Body of pancreas (tissue), 4 donors: Measurements from ENCODE around the gene CNTNAP2. TPM values are rescaled to one million over a fixed set of nuclear protein-coding genes. Genes with fewer than 3 reads are reported as not detected.

ENCODE experiments used
- ATAC-seq: fragments of 150-250 bp; one replicate; pipeline ENCODE4 v1.9.1; 2016
- DNase-seq, 4 donors: peaks; one replicate each; pipeline ENCODE4 v3.0.0-alpha.2; 2019
- H3K27ac ChIP-seq, 4 donors: fragments of 200-600 bp; sonication (generic); 1 replicate in 3 of 4; 2 replicates in 1 of 4; pipeline versions ENCODE4 v1.5.1 to v1.6.1; 2016 to 2019; ENCODE audit warnings: mild to moderate bottlenecking in 1 of 4, mixed read lengths in 1 of 4, moderate library complexity in 1 of 4
- H3K27me3 ChIP-seq, 2 donors: fragments of 200-600 bp; sonication (generic); one replicate each; pipeline ENCODE4 v1.6.0; 2016; ENCODE audit warnings: mild to moderate bottlenecking in 1 of 2
- H3K36me3 ChIP-seq, 2 donors: fragments of 200-600 bp; sonication (generic); replicated peaks in 1 of 2; 2 replicates each; pipeline ENCODE4 v1.5.1; 2016; ENCODE audit warnings: low read depth in 2 of 2; ENCODE audit not compliant: insufficient read depth in 1 of 2
- H3K4me1 ChIP-seq: fragments of 200-600 bp; sonication (generic); one replicate; pipeline ENCODE4 v1.6.0; 2016
- H3K4me3 ChIP-seq, 2 donors: fragments of 200-600 bp; sonication (generic); 1 replicate in 1 of 2; 2 replicates in 1 of 2; pipeline ENCODE4 v1.5.1; 2016 to 2019
- H3K9me3 ChIP-seq, 3 donors: fragments of 200-600 bp; sonication (generic); 1 replicate in 2 of 3; 2 replicates in 1 of 3; pipeline ENCODE4 v1.5.1; 2016
- CTCF ChIP-seq, 7 experiments: fragments of 450-650 bp in 4 of 7; fragments of 200-600 bp in 3 of 7; sonication (generic) in 3 of 7; IDR thresholded peaks; one replicate each; pipeline ENCODE4 v1.5.1; 2016 to 2019; ENCODE audit warnings: antibody characterized with exemption in 7 of 7
- POLR2A ChIP-seq, 3 donors: fragments of 450-650 bp; IDR thresholded peaks; one replicate each; pipeline ENCODE4 v1.6.1; 2016; ENCODE audit warnings: antibody characterized with exemption in 3 of 3, mild to moderate bottlenecking in 2 of 3
- WGBS, 2 donors: methylation state at CpG; one replicate each; pipeline ENCODE4 v1.1.5; 2017; 5-methylcytosine and 5-hydroxymethylcytosine counted together
- intact Hi-C: fragments of 100-400 bp; cut with DNase I; formaldehyde crosslinking; loops from one replicate; pipeline ENCODE4 v1.15.1; 2023
- total RNA-seq, 2 donors: library from RNA; depleted of rRNA; stranded (reverse); fragments of >200 nt; gene quantifications; one replicate each; pipeline ENCODE4 v1.1.0, GENCODE V29; 2016

CNTNAP2 gene
- total RNA-seq, 2 donors from 2014 or later: 1.0 TPM; not detected in 1

- DNase-seq (no peak), ATAC-seq (no peak)
- Histone ChIP-seq H3K27me3 (no peaks in the 10 kb centered on the region), H3K9me3 (peaks cover 0 to 13% (median 0%) of the 10 kb centered on the region in 3 donors), H3K27ac (no peak overlapping the region), H3K4me3 (no peak overlapping the region), H3K36me3 (no peaks in the 10 kb centered on the region), H3K4me1 (no peaks in the 10 kb centered on the region)
- no peak for TF ChIP-seq CTCF (IDR thresholded peaks at IDR 0.05)
- no peak for TF ChIP-seq POLR2A (IDR thresholded peaks at IDR 0.05)
- WGBS, 2 donors: 70 to 75% methylated on average over 1 of the region's 1 CpG
- intact Hi-C loops: no loop called here
Observed at GRCh38 chr7:146510088-146510680, 393.6 kb downstream of the CNTNAP2 start.

- DNase-seq (no peak), ATAC-seq (no peak)
- H3K4me1 ChIP-seq: no peaks in the 10 kb centered on the region
- no peak for TF ChIP-seq POLR2A (IDR thresholded peaks at IDR 0.05)
- TF ChIP-seq CTCF (IDR thresholded peaks at IDR 0.05): no peak
- H3K4me3 ChIP-seq: no peak overlapping the region
- intact Hi-C loops: no loop called here
- no peak overlapping the region for H3K27ac ChIP-seq
- no peaks in the 10 kb centered on the region for H3K27me3 ChIP-seq
- peaks cover 0 to 7% (median 0%) of the 10 kb centered on the region in 3 donors for H3K9me3 ChIP-seq
- no peaks in the 10 kb centered on the region for H3K36me3 ChIP-seq
- 77 to 86% methylated on average over 1 of the region's 1 CpG for WGBS, 2 donors
Observed at GRCh38 chr7:146514304-146514703, 397.7 kb downstream of the CNTNAP2 start.

- DNase-seq: no peak
- H3K36me3 ChIP-seq: no peaks in the 10 kb centered on the region
- H3K4me3 ChIP-seq: no peak overlapping the region
- no peaks in the 10 kb centered on the region for H3K27me3 ChIP-seq
- H3K27ac ChIP-seq: no peak overlapping the region
- intact Hi-C loops: no loop called here
- ATAC-seq: no peak
- H3K4me1 ChIP-seq: no peaks in the 10 kb centered on the region
- no peaks in the 10 kb centered on the region for H3K9me3 ChIP-seq
- WGBS, 2 donors: 74 to 79% methylated on average over 2 of the region's 2 CpGs
- TF ChIP-seq POLR2A (IDR thresholded peaks at IDR 0.05) (no peak), CTCF (IDR thresholded peaks at IDR 0.05) (no peak)
Observed at GRCh38 chr7:146528581-146528980, 412.0 kb downstream of the CNTNAP2 start.

GRCh38 chr7:146539836-146540235 lies 423.2 kb downstream of the CNTNAP2 start:
- WGBS, 2 donors: 32 to 48% methylated on average over 1 of the region's 1 CpG

More at GRCh38 chr7:146539836-146540235, 423.2 kb downstream of the CNTNAP2 start:
- Histone ChIP-seq H3K4me3 (no peak overlapping the region), H3K27me3 (no peaks in the 10 kb centered on the region), H3K36me3 (no peaks in the 10 kb centered on the region), H3K27ac (no peak overlapping the region), H3K9me3 (no peaks in the 10 kb centered on the region), H3K4me1 (no peaks in the 10 kb centered on the region)
- no peak for ATAC-seq
- intact Hi-C loops: no loop called here
- no peak for TF ChIP-seq POLR2A (IDR thresholded peaks at IDR 0.05)
- TF ChIP-seq CTCF (IDR thresholded peaks at IDR 0.05): no peak
- no peak for DNase-seq
